ENCODE results near the gene BIRC2.

DNA sequence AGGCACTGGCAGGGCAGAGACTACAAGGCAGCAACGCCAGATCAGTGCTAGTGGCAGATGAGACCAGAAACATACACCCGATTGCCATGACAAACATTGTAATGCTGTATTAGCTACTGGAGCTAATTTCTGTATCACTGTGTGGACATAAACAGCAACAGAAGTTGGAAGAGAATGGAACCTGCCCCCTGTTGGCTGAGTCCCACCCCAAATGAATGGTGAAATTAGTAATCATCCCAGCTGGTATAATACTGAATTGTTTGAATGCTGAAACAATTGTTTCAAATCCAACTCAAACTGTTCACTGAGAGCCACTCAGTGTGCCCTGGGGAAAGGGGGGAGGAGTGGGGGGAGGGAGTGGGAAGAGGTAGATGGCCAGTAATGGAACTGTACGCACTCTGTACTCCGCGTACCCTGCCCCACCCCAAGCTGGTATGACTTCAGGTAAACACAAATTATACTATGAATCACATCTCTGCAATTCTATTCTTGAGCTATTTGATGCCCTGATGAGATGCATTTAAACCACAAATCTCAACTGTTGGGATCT lies 40.9 kb upstream of the BIRC2 start:
- TF ChIP-seq TAF1 (IDR thresholded peaks at IDR 0.05; ENCODE audit: low read depth, low read length) (no peak), PAX5 (IDR thresholded peaks at IDR 0.05; ENCODE audit: insufficient read depth, low read length, severe bottlenecking) (no peak), POLR2A (IDR thresholded peaks at IDR 0.05; ENCODE audit: low read depth, low read length) (no peak), POLR2AphosphoS5 (IDR thresholded peaks at IDR 0.05; ENCODE audit: low read depth, low read length) (no peak), POU2F2 (IDR thresholded peaks at IDR 0.05; ENCODE audit: low read depth, low read length) (no peak)
